GM12891 (cell line): ENCODE data around the gene CRY2.

ENCODE experiments used
- DNase-seq: peaks from one replicate; pipeline ENCODE4 v3.0.0; 2011; ENCODE audit warnings: low spot score; ENCODE audit not compliant: insufficient read length
- FAIRE-seq: peaks from 2 replicates; lab custom pipeline; 2011; peaks lifted over from hg19 to GRCh38; lab: Jason Lieb, UNC
- PAX5 ChIP-seq: IDR thresholded peaks from 2 replicates; pipeline ENCODE4 v1.6.1; 2011; ENCODE audit warnings: low read length, moderate library complexity, mild to moderate bottlenecking; ENCODE audit not compliant: insufficient read depth, severe bottlenecking
- POLR2A ChIP-seq: IDR thresholded peaks from 2 replicates; pipeline ENCODE4 v1.6.1; 2011; ENCODE audit warnings: low read depth, low read length, control low read depth
- POLR2AphosphoS5 ChIP-seq: IDR thresholded peaks from 2 replicates; pipeline ENCODE4 v1.6.1; 2011; ENCODE audit warnings: low read depth, low read length, control low read depth
- POU2F2 ChIP-seq: IDR thresholded peaks from 2 replicates; pipeline ENCODE4 v1.6.1; 2011; ENCODE audit warnings: low read depth, mild to moderate bottlenecking, control low read depth, low read length, moderate library complexity
- SPI1 ChIP-seq: IDR thresholded peaks from 2 replicates; pipeline ENCODE4 v1.6.1; 2011; ENCODE audit warnings: low read depth, low read length, control low read depth
- TAF1 ChIP-seq: IDR thresholded peaks from 2 replicates; pipeline ENCODE4 v1.6.1; 2011; ENCODE audit warnings: low read depth, low read length, control low read depth

The CRY2 gene

GRCh38 chr11:45885274-45885920 lies 38.1 kb downstream of the CRY2 start, which contains the start of gene MAPK8IP1:
MAPK8IP1 (plus strand) TSS chr11:45885651; CDS start chr11:45885821, 170 bp downstream.
- DNase-seq (peak; percentile 86), FAIRE-seq (peak; percentile 66)
- no peak for TF ChIP-seq POLR2A
- TF ChIP-seq TAF1 = no peak
- TF ChIP-seq SPI1 = no peak
- TF ChIP-seq PAX5 = no peak
- no peak for TF ChIP-seq POLR2AphosphoS5
- no peak for TF ChIP-seq POU2F2

DNA sequence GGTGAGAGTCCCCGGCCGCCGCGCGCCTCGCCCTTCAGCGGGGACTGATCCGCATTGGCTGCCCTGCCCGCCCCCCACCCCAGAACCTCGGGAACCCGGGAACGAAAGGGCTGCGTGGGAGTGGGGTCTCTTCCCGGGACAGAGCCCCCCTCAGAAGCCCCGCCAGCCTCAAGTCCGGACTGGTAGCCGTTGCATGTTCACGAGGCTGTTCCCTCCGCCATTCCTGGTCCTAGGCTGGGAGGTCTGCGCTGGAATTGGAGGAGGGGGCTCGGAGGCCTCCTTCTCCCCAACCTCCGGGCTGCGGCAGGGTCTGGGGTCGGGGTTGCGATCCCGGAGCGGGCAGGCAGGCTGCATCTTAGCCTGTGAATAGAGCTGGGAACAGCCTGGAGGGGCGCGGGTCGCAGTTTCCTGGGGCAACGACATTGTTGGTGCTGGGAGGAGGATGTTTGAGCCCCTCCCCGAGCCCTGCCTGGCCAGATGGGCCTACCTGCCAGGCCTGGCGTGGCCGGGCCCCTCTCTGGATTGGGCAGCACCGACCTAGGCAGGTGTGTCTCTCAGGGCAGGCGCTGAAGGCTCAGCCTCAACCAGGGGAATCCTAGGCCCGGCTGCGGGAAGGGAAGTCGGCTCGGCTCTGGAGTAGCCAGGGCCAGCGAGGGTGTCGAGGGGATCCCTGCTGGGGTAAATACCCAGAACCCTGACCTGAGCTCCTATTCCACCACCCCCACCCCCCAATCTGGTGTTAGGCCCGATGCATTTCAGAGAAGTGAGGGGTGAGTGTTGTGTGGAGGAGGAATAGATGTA lies 38.8 kb downstream of the CRY2 start:
- FAIRE-seq (no peak), DNase-seq (no peak)
- TF ChIP-seq POLR2A (no peak), POLR2AphosphoS5 (no peak), PAX5 (no peak), POU2F2 (no peak), SPI1 (no peak), TAF1 (no peak)

- TF ChIP-seq PAX5 (no peak), POLR2AphosphoS5 (no peak), POLR2A (no peak), SPI1 (no peak), TAF1 (no peak), POU2F2 (no peak)
- FAIRE-seq = no peak
- DNase-seq = no peak
Observed at GRCh38 chr11:45886816-45887520, 39.7 kb downstream of the CRY2 start.

DNA sequence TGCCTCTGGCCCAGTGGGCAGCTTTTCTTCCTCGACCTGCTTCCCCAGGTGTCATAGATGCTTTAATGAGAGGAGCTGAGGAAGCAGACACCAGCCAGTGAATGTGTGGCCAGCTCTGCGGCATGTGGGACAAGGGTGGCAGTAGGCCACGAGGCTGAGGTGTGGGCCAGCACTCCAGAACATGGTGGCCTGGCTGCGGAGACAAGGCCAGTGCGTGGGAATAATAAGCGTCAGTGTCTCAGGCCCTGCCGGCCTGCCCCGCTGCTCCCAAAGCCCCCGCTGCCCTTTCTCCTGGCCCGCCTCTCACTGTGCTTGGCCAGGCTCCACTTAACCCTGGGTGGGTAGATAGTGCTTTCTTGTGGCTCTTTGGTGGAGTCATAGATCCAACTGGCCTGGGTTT lies 40.3 kb downstream of the CRY2 start:
- FAIRE-seq (no peak), DNase-seq (no peak)
- TF ChIP-seq POLR2A = no peak

- no peak for TF ChIP-seq PAX5
- TF ChIP-seq POLR2A = no peak
- no peak for TF ChIP-seq POLR2AphosphoS5
- no peak for TF ChIP-seq SPI1
- no peak for TF ChIP-seq TAF1
- TF ChIP-seq POU2F2 = no peak
- FAIRE-seq = no peak
Observed at GRCh38 chr11:45889555-45889954, 42.3 kb downstream of the CRY2 start.

GRCh38 chr11:45889966-45890365 lies 42.7 kb downstream of the CRY2 start:
- DNase-seq (no peak), FAIRE-seq (no peak)
- TF ChIP-seq POU2F2 (no peak), PAX5 (no peak), SPI1 (no peak), POLR2A (no peak), TAF1 (no peak), POLR2AphosphoS5 (no peak)

More at GRCh38 chr11:45889555-45889954, 42.3 kb downstream of the CRY2 start:
- DNase-seq = no peak

GRCh38 chr11:45890886-45891550 lies 43.7 kb downstream of the CRY2 start:
- TF ChIP-seq SPI1 (no peak), POLR2AphosphoS5 (no peak)
- FAIRE-seq (no peak), DNase-seq (no peak)

- FAIRE-seq (no peak), DNase-seq (no peak)
- TF ChIP-seq SPI1 = no peak
- no peak for TF ChIP-seq POU2F2
- no peak for TF ChIP-seq POLR2A
- no peak for TF ChIP-seq TAF1
- TF ChIP-seq POLR2AphosphoS5 = no peak
- TF ChIP-seq PAX5 = no peak
Observed at GRCh38 chr11:45892856-45893255, 45.6 kb downstream of the CRY2 start.

GRCh38 chr11:45894555-45895247 lies 47.4 kb downstream of the CRY2 start:
- TF ChIP-seq POLR2A = no peak
- no peak for TF ChIP-seq SPI1
- no peak for TF ChIP-seq TAF1
- TF ChIP-seq POU2F2 = no peak
- TF ChIP-seq PAX5 = no peak
- TF ChIP-seq POLR2AphosphoS5 = no peak

More at GRCh38 chr11:45894555-45895247, 47.4 kb downstream of the CRY2 start:
- FAIRE-seq (no peak), DNase-seq (no peak)
